NCI-H510A (cell line): Measurements from ENCODE around the gene KCNQ2.
"Not testable (repeated sequence)": the region's sequence is repeated elsewhere in the genome, so short reads cannot be mapped to it uniquely, and the experiment has no call there.

ENCODE experiments used
- DNase-seq: peaks from one replicate; lab custom pipeline; 2025; lab: John Stamatoyannopoulos, UW

The KCNQ2 gene

GRCh38 chr20:63385819-63386218 is 86.6 kb downstream of the KCNQ2 start:
- no peak for DNase-seq

- no peak for DNase-seq
Measured at GRCh38 chr20:63384336-63384735, 88.1 kb downstream of the KCNQ2 start.

- no peak for DNase-seq
Measured at GRCh38 chr20:63383556-63383955, 88.9 kb downstream of the KCNQ2 start.

- no peak for DNase-seq
Measured at GRCh38 chr20:63382551-63383300, 89.7 kb downstream of the KCNQ2 start.

- no peak for DNase-seq
Measured at GRCh38 chr20:63381781-63382431, 90.5 kb downstream of the KCNQ2 start.

GRCh38 chr20:63380346-63380870 is 92.0 kb downstream of the KCNQ2 start:
- DNase-seq, result no peak

GRCh38 chr20:63379872-63380271 is 92.6 kb downstream of the KCNQ2 start:
- DNase-seq, result not testable (repeated sequence)

- no peak for DNase-seq
Measured at GRCh38 chr20:63379296-63379695, 93.2 kb downstream of the KCNQ2 start.

GRCh38 chr20:63378626-63379025 is 93.8 kb downstream of the KCNQ2 start:
- no peak for DNase-seq

GRCh38 chr20:63377951-63378381 is 94.5 kb downstream of the KCNQ2 start:
- DNase-seq, result no peak

GRCh38 chr20:63377256-63377941 is 95.1 kb downstream of the KCNQ2 start:
- no peak for DNase-seq

GRCh38 chr20:63376283-63377250 is 95.9 kb downstream of the KCNQ2 start:
- no peak for DNase-seq

- DNase-seq, result no peak
Measured at GRCh38 chr20:63375438-63375837, 97.0 kb downstream of the KCNQ2 start.

- no peak for DNase-seq
Measured at GRCh38 chr20:63374504-63374903, 98.0 kb downstream of the KCNQ2 start.

- DNase-seq, result no peak
Measured at GRCh38 chr20:63373996-63374395, 98.5 kb downstream of the KCNQ2 start.

- no peak for DNase-seq
Measured at GRCh38 chr20:63372971-63373885, 99.2 kb downstream of the KCNQ2 start.

- DNase-seq, result no peak
Measured at GRCh38 chr20:63371291-63371865, 101.1 kb downstream of the KCNQ2 start.

GRCh38 chr20:63370618-63371187 is 101.8 kb downstream of the KCNQ2 start:
- no peak for DNase-seq

GRCh38 chr20:63369724-63370617 is 102.5 kb downstream of the KCNQ2 start:
- no peak for DNase-seq
